NCI-H1417 (cell line): Measurements from ENCODE around the gene FZD2.

Experiments
- DNase-seq, 3 experiments: peaks; one replicate each; lab custom pipeline; 2025; lab: John Stamatoyannopoulos, UW

FZD2 gene

DNA sequence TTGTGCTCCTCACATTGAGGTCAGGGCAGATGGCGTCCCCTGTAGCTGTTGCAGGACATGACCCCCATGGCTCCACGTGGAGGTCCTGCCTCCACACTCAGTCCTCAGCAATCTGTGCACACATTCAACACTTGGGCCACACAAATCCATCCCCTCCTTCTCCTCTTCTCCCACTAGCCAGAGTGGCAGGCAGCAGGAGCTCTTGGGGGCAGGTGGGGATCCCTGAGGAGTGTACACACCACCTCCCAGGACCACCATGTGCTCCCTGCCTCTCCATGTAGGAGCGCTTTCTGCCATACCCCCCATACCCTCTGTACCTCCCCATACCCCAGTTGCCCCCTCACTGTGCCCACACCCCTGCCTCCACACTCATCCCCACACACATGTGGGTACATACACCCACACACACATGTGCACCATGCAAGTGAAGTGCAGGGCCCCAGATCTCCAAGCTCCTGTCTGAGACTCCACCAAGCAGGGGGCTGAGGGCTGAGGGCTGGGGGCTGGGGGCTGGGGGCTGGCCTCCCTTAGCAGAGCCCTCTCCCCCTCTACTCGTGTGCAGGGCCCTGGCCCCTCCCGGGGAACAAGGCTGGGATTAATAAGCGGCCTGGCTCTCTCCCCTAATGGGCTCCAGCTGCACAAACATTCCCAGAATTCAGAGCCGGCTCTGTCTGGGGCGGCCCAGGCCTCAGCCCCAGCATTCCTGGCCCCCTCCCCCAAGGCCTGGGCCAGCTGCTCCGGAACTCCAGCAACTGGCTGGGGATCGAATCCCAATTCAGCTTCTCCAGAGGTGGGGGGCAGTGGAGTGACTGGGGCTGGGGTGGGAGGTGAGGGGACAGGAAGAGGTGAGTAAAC is 50.8 kb downstream of the FZD2 start:
- peak in 2 of 3 experiments; percentile 86 to 94 for DNase-seq

DNA sequence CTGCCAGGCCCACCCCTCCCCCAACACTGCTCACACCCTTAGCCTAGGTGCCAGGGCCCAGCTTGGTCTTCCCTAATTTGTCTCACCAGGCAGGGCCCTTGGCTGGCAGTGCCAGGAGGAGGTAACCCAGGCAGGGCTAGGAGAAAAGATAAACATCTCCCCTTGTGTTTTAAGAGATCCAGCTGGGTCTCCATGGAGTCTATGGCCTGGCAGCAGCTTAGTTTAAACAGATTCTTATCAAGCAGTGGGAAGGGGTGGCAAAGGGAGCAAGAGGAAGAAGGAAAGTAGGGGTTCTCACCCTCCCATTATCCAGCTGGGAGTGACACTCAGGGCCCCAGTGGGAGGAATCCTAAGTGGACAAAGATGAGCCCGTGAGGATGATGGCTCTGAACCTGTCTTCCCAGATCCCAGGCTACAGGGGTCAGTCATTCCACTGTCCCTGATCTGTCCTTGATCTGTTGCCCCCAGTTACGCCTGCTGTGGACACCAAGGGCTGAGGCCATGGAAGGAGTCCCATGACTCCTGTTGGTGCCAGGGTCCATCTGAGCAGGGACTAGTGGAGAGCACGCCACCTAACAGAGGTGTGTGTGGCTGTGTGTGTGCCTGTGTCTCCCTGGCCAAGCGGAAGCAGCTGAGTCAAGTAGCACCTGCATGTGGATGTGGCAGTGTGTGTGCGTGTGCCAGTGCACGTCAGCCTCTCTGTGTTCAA is 51.6 kb downstream of the FZD2 start:
- peak in 2 of 3 experiments; percentile 74 to 94 for DNase-seq

DNA sequence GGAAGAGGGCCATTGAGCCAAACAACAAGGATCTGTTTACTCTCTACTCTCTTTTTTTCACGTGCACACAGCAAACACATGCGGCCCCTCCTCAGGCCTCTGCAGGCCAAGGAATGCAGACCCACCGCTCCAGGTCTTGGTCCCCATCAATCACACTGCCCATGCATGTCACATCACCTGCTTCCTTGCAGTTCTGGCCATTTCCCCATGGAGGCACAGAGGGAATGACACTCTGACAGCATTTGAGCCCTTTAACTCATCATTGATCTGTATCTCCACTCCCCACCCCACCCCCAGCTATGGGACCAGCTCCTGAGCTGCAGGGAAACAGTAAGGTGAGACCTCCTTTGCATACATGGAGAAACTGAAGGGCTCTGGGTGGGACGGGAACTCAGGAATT is 53.0 kb downstream of the FZD2 start:
- DNase-seq, result no peak
